Cardiac fibroblast (primary cell): Measurements from ENCODE around the gene CLEC9A.

Experiments used
- DNase-seq, 2 donors: peaks; one replicate each; pipeline versions ENCODE4 v3.0.0 to v3.0.0-alpha.2; 2010; ENCODE audit warnings: low read depth in 2 of 2
- H3K4me3 ChIP-seq, 2 donors: replicated peaks in 1 of 2; 1 replicate in 1 of 2; 2 replicates in 1 of 2; pipeline ENCODE4 v1.5.1; 2011; ENCODE audit warnings: low read depth in 2 of 2, low read length in 2 of 2, mild to moderate bottlenecking in 2 of 2, moderate library complexity in 1 of 2
- TF ChIP-seq, protein P1 (sequence below): IDR thresholded peaks from one replicate; pipeline ENCODE4 v1.5.1; 2011; ENCODE audit warnings: low read depth, mild to moderate bottlenecking, low read length, inconsistent platforms

CLEC9A gene

DNA sequence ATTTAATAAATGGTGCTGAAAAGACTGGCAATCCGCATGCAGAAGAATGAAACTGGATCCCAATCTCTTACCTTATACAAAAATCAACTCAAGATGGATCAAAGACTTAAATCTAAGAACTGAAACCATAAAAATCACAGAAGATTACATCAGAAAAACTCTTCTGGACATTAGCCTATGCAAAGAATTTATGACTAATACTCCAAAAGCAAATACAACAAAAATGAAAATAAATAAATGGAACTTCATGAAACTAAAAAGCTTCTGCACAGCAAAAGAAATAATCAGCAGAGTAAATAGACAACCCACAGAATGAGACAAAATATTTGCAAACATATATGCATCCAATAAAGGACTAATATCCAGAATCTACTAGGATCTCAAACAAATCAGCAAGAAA, 82.6 kb downstream of the CLEC9A start:
- TF ChIP-seq, protein P1, sequence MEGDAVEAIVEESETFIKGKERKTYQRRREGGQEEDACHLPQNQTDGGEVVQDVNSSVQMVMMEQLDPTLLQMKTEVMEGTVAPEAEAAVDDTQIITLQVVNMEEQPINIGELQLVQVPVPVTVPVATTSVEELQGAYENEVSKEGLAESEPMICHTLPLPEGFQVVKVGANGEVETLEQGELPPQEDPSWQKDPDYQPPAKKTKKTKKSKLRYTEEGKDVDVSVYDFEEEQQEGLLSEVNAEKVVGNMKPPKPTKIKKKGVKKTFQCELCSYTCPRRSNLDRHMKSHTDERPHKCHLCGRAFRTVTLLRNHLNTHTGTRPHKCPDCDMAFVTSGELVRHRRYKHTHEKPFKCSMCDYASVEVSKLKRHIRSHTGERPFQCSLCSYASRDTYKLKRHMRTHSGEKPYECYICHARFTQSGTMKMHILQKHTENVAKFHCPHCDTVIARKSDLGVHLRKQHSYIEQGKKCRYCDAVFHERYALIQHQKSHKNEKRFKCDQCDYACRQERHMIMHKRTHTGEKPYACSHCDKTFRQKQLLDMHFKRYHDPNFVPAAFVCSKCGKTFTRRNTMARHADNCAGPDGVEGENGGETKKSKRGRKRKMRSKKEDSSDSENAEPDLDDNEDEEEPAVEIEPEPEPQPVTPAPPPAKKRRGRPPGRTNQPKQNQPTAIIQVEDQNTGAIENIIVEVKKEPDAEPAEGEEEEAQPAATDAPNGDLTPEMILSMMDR: no peak
- peak in 1 of 2 donors; percentile 7 for DNase-seq
- H3K4me3 ChIP-seq: no peak overlapping the region

DNA sequence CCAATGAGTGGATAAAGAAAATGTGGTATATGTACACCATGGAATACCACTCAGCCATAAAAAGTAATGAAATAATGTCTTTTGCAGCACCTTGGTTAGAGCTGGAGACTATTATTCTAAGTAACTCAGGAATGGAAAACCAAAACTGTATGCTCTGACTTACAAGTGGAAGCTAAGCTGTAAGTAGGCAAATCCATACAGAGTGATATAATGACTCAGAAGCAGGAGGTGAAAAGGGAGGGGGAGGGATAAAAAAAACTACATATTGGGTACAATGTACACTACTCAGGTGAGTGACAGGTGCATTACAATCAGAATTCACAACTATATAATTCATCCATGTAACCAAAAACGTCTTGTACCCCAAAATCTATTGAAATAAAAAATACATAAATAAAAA, 83.4 kb downstream of the CLEC9A start:
- H3K4me3 ChIP-seq: no peak overlapping the region
- no peak for DNase-seq
- TF ChIP-seq, protein P1: no peak

DNA sequence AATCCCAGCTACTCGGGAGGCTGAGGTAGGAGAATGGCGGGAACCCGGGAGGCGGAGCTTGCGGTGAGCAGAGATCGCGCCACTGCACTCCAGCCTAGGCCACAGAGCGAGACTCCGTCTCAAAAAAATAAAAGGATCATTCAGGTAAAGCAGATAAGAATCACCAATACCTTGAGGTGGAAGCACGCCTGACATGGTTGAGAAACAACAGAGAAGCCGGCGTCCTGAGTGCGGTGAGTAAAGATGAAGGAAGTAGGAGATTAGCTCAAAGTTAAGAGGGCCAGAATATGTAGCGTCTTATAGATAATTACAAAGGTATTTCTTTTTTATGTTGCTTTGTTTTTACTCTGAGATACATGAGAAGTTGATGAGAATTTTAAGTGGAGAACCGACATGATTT, 84.8 kb downstream of the CLEC9A start:
- TF ChIP-seq, protein P1: no peak
- no peak overlapping the region for H3K4me3 ChIP-seq

More for the DNA sequence above, 84.8 kb downstream of the CLEC9A start:
- DNase-seq: no peak
